Measurements from ENCODE around the gene KIF22.
"Not testable (repeated sequence)": the region's sequence is repeated elsewhere in the genome, so short reads cannot be mapped to it uniquely, and the experiment has no call there.

KIF22 gene

GRCh38 chr16:29756654-29757053 lies 33.9 kb upstream of the KIF22 start:
- TF ChIP-seq JUND (IDR thresholded peaks at IDR 0.05; ENCODE audit: low read depth), result no peak
- DNase-seq (ENCODE audit: low read depth in 1 of 2, low spot score in 1 of 2), result no peak
- in situ Hi-C loops (cut with HindIII; ENCODE audit: low pct_unique_long_range_greater_than_20kb, low sequenced_read_pairs), result no loop called here

DNA sequence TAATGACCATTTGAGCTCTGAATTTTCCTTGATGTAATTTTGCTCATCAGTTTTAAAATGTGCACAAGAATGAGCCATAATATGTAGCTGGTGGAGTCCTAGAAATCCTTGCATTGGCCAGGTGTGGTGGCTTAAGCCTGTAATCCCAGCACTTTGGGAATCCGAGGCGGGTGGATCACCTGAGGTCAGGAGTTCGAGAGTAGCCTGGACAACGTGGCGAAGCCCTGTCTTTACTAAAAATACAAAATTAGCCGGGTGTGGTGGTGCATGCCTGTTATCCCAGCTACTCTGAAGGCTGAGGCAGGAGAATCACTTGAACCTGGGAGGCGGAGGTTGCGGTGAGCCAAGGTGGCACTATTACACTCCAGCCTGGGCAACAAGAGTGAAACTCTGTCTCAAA lies 33.5 kb upstream of the KIF22 start:
- in situ Hi-C loops (cut with HindIII; ENCODE audit: low pct_unique_long_range_greater_than_20kb, low sequenced_read_pairs); DNase-seq (ENCODE audit: low read depth in 1 of 2, low spot score in 1 of 2): not testable (repeated sequence)

DNA sequence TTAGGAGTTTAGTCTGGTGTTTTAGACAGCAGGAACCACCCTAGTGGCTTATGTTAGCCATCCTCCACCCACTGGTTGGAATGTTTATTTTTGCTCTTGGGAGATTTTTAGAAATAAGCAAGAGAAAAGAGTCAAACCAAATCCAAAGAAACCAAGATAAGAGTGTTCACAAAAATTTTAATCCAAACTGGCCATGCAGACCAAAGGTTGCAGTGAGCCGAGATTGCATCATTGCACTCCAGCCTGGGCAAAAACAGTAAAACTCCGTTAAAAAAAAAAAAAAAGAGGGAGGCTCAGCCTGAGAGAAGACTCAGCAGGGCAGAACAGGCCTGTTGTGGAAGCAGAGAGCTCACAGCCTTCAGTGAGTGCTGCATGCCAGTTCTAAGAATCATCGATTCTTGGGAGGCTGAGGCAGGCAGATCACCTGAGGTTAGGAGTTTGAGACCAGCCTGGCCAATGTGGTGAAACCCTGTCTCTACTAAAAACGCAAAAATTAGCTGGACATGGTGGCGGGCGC lies 32.5 kb upstream of the KIF22 start:
- TF ChIP-seq JUND (IDR thresholded peaks at IDR 0.05; ENCODE audit: low read depth), result no peak
- DNase-seq (ENCODE audit: low read depth in 1 of 2, low spot score in 1 of 2), result no peak
- in situ Hi-C loops (cut with HindIII; ENCODE audit: low pct_unique_long_range_greater_than_20kb, low sequenced_read_pairs), result no loop called here

DNA sequence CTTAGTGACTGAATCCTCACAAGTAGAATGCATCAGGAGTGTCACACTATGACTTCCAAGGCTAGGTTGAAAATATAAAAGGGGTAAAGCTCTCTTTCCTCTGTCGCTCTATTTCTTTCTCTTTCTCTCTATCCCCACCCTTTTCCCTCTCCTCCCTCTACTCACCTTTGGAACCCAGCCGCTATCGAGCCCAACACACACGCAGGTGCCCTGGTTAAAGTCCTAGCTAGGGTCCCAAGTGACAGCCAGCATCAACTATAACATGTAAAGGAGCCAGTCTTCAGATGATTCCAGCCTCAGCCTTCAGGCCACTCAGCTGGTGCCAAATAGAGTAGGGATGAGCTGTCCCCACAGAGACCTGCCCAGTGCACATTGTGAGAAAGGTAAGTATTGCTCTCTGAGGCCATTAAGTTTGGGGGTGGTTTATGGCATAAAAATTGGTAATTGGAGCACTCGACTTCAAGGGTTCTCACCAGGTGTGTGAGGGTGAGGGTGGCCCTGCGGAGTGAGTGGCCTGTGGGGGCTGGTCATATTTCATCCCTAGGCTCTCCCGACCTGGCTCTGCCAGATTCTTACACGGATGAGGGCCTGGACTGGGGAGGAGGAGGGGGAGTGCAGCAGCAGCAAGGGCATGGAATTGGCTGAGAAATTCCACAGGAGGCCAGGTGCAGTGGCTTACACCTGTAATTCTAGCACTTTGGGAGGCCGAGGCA lies 29.8 kb upstream of the KIF22 start:
- in situ Hi-C loops (cut with HindIII; ENCODE audit: low pct_unique_long_range_greater_than_20kb, low sequenced_read_pairs), result no loop called here
- no peak for TF ChIP-seq JUND (IDR thresholded peaks at IDR 0.05; ENCODE audit: low read depth)
- no peak for DNase-seq (ENCODE audit: low read depth in 1 of 2, low spot score in 1 of 2)

DNA sequence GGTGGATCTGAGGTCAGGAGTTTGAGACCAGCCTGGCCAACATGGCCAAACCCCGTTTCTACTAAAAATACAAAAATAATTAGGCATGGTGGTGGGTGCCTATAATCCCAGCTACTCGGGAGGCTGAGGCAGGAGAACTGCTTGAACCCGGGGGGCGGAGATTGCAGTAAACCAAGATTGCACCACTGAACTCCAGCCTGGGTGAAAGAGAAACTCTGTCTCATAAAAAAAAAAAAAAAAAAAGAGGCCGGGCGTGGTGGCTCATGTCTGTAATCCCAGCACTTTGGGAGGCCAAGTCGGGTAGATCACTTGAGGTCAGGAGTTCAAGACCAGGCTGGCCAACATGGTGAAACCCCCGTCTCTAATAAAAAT lies 29.3 kb upstream of the KIF22 start:
- in situ Hi-C loops (cut with HindIII; ENCODE audit: low pct_unique_long_range_greater_than_20kb, low sequenced_read_pairs); DNase-seq (ENCODE audit: low read depth in 1 of 2, low spot score in 1 of 2): not testable (repeated sequence)

DNA sequence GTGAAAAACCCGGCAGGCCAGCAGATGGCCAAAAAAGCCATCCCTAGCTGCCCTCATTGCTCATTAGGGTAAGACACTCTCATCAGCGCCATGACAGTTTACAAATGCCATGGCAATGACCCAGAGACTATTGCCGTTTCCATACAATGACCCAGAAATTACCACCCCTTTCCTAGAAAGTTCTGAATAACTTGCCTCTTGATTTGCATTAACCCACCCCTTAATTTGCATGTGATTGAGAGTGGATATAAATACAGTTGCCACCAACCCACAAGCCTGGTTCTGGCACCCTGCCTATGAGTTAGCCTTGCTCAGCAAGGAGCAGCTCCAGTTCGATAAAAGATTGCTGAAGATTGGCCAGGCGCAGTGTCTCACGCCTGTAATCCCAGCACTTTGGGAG lies 28.7 kb upstream of the KIF22 start:
- TF ChIP-seq JUND (IDR thresholded peaks at IDR 0.05; ENCODE audit: low read depth), result no peak
- DNase-seq (ENCODE audit: low read depth in 1 of 2, low spot score in 1 of 2), result peak in 1 of 2 experiments; percentile 43
- in situ Hi-C loops (cut with HindIII; ENCODE audit: low pct_unique_long_range_greater_than_20kb, low sequenced_read_pairs), result no loop called here

GRCh38 chr16:29763326-29763725 lies 27.2 kb upstream of the KIF22 start:
- no peak for DNase-seq (ENCODE audit: low read depth in 1 of 2, low spot score in 1 of 2)
- in situ Hi-C loops (cut with HindIII; ENCODE audit: low pct_unique_long_range_greater_than_20kb, low sequenced_read_pairs), result no loop called here
- TF ChIP-seq JUND (IDR thresholded peaks at IDR 0.05; ENCODE audit: low read depth), result no peak

- in situ Hi-C loops (cut with HindIII; ENCODE audit: low pct_unique_long_range_greater_than_20kb, low sequenced_read_pairs), result no loop called here
- DNase-seq (ENCODE audit: low read depth in 1 of 2, low spot score in 1 of 2), result peak in 1 of 2 experiments; percentile 44
- no peak for TF ChIP-seq JUND (IDR thresholded peaks at IDR 0.05; ENCODE audit: low read depth)
These were observed 25.2 kb upstream of the KIF22 start for GRCh38 chr16:29765167-29766032.

GRCh38 chr16:29766571-29766970 lies 24.0 kb upstream of the KIF22 start:
- TF ChIP-seq JUND (IDR thresholded peaks at IDR 0.05; ENCODE audit: low read depth), result no peak
- in situ Hi-C loops (cut with HindIII; ENCODE audit: low pct_unique_long_range_greater_than_20kb, low sequenced_read_pairs), result no loop called here
- no peak for DNase-seq (ENCODE audit: low read depth in 1 of 2, low spot score in 1 of 2)

DNA sequence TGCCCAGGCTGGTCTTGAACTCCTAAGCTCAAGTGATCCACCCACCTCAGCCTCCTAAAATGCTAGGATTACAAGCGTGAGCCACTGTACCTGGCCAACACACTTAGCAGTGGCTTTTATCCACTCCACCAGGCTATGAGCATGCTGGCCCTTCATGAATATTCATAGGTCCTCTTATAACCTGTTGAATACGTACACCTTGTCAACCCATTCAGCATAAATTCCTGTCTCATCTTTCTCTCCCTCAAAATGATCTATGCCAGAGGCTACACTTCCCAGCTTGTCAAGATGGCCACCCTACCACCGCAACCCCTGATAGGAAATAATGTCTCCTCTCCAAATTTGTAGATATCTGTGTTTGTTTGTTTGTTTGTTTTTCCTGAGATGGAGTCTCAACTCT lies 23.5 kb upstream of the KIF22 start:
- no peak for DNase-seq (ENCODE audit: low read depth in 1 of 2, low spot score in 1 of 2)
- in situ Hi-C loops (cut with HindIII; ENCODE audit: low pct_unique_long_range_greater_than_20kb, low sequenced_read_pairs), result no loop called here
- TF ChIP-seq JUND (IDR thresholded peaks at IDR 0.05; ENCODE audit: low read depth), result no peak

DNA sequence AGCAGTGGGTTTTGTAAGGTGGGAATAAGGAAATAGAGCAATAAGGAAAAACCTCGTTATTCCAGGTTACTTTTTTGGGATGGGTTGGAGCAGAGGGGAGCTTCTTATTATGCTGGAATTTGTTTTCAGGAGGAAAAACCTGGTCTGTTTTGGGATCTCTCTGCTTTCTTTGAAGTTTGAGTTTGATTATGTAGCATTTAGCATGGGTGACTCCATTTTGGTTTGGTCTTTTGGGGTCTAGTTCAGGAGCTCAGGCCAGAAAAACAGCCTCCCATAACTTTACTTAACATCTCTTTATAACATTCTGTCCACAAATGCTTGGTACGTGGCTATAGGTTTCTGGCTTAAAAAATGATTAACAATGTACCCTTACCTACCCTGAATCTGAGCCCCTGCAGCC lies 21.0 kb upstream of the KIF22 start:
- DNase-seq (ENCODE audit: low read depth in 1 of 2, low spot score in 1 of 2), result no peak
- no peak for TF ChIP-seq JUND (IDR thresholded peaks at IDR 0.05; ENCODE audit: low read depth)
- in situ Hi-C loops (cut with HindIII; ENCODE audit: low pct_unique_long_range_greater_than_20kb, low sequenced_read_pairs), result no loop called here

- no peak for DNase-seq (ENCODE audit: low read depth in 1 of 2, low spot score in 1 of 2)
- in situ Hi-C loops (cut with HindIII; ENCODE audit: low pct_unique_long_range_greater_than_20kb, low sequenced_read_pairs), result no loop called here
- TF ChIP-seq JUND (IDR thresholded peaks at IDR 0.05; ENCODE audit: low read depth), result no peak
These were observed 20.2 kb upstream of the KIF22 start for GRCh38 chr16:29770250-29770929.

DNA sequence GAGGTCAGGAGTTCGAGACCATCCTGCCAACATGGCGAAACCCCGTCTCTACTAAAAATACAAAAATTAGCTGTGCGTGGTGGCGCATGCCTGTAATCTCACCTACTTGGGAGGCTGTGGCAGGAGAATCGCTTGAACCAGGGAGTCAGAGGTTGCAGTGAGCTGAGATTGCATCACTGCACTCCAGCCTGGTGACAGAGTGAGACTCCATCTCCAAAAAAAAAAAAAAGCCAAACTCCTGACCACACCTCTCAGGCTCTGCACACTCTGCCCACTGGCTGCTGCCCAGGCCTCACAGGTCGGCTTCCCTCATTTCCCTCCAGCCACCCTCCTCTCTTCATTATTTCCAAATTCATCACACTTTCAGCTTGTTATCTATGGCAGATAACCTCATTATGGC lies 18.2 kb upstream of the KIF22 start:
- DNase-seq (ENCODE audit: low read depth in 1 of 2, low spot score in 1 of 2); in situ Hi-C loops (cut with HindIII; ENCODE audit: low pct_unique_long_range_greater_than_20kb, low sequenced_read_pairs): not testable (repeated sequence)

Data from T47D (cell line).